HG02885 (cell line): ENCODE measurements around the gene VPS29.

Experiments
- ATAC-seq: cut with Tn5 transposase; IDR thresholded peaks from one replicate; pipeline ENCODE4 v1.9.1; 2021; ENCODE audit warnings: mild to moderate bottlenecking; ENCODE audit not compliant: unreplicated experiment, poor library complexity

Gene VPS29

GRCh38 chr12:110453569-110454296 is 48.2 kb downstream of the VPS29 start:
- no peak for ATAC-seq

- no peak for ATAC-seq
These were observed 50.6 kb downstream of the VPS29 start for GRCh38 chr12:110451263-110451662.

GRCh38 chr12:110449799-110450497 is 52.0 kb downstream of the VPS29 start, which contains the start of gene ARPC3:
TSS of gene ARPC3 (minus strand) at chr12:110450337. CDS start at chr12:110450260, 77 bp downstream.
- peak; percentile 96 for ATAC-seq

GRCh38 chr12:110444455-110444854 is 57.5 kb downstream of the VPS29 start:
- ATAC-seq: no peak
